GM18951 (cell line): Measurements from ENCODE around the gene PLAGL2.

Experiments
- POLR2A ChIP-seq: IDR thresholded peaks from 4 replicates; pipeline ENCODE4 v1.6.1; 2011; ENCODE audit warnings: mild to moderate bottlenecking; ENCODE audit not compliant: insufficient read length, insufficient read depth; ENCODE audit errors: extremely low read depth
- in situ Hi-C: fragments of 300-500 bp; cut with MboI; formaldehyde crosslinking; loops from one replicate; pipeline ENCODE4 v1.12.0; 2022; ENCODE audit warnings: low sequenced_read_pairs, mixed read lengths, inconsistent platforms; ENCODE audit not compliant: unreplicated experiment

The PLAGL2 gene

DNA sequence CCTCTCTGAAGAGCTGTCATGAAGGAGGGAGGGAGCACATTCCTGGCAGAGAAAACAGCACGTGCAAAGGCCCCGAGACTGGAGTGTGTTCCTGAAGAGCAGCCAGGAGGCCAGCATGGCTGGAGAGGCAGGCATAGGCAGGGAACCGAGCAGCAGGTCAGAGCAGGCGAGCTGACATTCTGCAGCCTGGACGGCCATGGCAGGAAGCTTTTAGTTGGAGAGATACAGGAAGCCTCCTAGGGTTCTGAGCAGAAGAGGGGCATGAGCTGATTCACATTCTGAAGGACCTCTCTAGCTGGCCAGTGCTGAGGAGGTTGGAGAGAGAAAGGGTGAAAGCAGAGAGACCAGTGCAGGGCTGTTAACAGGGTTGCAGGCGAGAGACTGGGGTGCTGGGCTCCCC is 29.9 kb upstream of the PLAGL2 start:
- in situ Hi-C loops: no loop called here
- no peak for TF ChIP-seq POLR2A

DNA sequence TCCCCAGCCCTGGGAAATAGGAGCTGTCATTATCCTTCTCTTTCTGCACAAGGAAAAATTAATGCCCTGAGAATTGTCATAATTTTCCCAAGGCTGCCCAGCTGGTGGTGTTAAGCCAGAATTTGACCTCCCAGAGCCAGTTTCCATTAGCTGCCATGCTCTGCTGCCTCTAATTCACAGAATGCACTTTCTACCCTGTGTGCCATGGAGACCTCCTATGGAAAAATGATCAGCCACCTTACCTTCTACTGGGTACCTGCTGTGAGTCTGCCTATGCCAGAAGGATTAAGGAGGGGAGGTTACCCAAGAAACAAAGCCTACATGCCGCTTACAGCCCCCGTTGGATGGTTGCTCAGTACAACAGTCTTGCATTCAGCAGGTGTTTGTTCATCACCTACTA is 29.3 kb upstream of the PLAGL2 start:
- in situ Hi-C loops: no loop called here
- TF ChIP-seq POLR2A: no peak

DNA sequence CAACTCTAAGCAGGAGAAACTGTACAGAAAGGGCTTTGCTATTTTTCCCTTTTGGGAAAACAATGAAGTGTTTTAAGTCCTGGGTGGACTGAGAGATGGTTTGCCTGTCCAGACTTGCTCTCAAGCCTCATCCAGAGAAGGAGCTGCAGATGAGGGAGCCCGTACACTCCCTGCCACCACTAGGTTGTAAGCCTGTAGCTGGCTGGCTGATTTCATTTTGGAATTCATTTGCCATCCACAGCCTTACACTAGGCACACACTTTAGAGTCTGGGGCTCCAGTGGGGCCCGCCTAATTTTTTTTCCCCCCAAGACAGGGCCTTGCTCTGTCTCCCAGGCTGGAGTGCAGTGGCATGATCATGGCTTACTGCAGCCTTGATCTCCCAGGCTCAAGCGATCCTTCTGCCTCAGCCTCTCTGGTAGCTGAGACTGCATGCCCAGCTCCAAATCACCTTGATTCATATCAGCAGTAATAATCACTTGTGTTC is 28.5 kb upstream of the PLAGL2 start:
- in situ Hi-C loops: no loop called here
- TF ChIP-seq POLR2A: no peak

DNA sequence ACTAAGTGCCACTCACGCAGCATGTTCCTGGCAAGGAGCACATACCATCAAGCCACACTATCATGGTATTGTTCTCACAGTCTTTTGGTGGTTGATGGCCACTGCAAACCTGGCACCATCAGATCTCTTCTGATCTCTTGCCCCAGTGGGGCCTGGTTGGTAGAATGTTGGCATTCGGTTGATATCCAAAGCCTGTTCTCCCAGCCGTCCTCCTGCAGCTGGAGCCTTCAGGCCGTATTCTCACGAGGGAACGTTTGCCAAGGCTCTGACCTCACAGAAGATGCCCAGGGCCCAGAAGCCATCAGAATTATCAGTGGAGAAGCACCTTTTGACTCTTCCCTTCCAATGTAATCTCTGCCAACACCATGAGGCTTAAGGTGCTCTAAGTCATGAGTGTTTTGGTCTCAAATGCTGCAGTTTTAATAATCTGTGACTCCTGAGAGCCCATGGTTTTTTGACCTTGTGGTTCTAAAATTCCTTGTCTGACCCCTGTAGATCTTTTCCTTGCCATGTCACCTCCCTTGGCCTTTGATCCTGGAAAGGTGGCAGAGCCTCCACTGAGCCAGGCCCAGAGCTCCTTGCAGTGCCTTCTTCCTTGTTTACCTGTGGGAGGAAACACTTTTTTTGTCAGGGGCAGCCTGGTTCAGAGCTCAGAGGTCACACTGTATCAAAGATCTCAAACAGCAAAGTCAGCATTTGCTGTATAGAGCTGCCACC is 27.9 kb upstream of the PLAGL2 start:
- in situ Hi-C loops: no loop called here
- no peak for TF ChIP-seq POLR2A

DNA sequence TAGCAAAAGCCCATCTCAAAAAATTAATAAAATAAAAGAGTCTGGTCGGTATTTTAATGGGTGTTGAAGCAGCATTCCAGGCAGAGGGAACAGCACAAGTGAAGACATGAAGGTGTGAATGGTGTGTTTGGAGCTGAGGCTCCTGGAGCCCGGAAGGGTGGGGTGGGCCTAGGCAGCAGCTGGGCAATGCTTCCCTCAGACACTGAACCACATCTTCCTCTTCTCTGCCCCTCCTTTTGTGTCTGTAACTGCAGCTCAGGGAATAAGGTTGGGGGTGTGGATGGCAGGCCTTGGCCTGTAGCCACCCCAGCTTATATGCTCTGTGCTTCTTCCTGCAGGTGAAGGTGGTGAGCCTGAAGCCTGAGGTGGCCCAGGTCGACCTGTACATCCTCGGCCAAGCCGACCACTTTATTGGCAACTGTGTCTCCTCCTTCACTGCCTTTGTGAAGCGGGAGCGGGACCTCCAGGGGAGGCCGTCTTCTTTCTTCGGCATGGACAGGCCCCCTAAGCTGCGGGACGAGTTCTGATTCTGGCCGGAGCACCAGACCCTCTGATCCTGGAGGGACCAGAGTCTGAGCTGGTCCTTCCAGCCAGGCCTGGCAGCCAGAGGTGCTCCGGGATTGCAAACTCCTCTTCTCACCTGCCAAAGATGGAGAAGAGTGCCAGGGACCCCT is 26.7 kb upstream of the PLAGL2 start:
- TF ChIP-seq POLR2A: no peak
- in situ Hi-C loops: no loop called here

DNA sequence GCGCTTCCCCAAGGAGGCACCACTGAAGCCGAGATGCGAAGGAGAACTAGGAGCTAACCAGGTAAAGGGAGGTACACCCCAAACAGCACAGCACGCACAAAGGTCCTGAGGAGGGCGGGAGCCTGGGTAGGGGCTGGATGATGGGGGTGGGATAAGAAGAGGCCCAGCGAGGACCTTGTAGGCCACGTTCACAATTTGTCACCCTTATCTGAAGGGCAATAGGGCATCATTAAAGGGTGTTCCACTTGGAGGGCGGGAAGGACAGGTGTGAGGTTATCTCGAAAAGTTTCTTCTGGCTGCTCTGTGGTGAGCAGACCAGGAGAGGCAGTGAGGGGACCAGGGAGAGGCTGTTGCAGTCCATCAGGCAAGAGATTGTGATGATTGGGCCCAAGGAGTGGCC is 25.7 kb upstream of the PLAGL2 start:
- in situ Hi-C loops: no loop called here
- TF ChIP-seq POLR2A: no peak

DNA sequence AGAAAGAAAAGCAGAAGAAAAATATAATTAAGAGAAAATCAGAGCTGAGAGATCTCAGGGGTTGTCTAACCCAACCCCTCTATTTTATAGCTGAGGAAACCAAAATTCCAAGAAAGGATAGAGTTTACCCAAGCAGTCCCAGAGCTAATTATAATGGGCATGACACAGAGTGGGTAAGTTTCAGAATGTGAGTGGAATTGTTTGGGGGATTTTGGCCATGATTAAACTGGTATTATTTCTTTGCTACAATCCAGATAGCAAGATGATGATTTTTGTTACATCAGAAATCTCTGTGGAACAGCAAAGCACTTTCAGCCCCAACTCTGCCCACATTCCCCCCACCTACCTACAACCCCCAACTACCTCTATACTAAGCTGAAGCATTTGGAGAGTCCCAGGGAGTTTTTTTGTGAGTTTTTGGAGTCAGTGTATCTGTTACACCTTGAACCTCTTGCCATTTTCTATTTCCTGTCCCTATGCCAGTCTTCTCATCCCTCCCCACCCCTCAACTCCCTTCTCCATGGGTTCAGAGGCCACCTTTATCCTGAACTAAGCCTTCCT is 24.9 kb upstream of the PLAGL2 start:
- in situ Hi-C loops: no loop called here
- TF ChIP-seq POLR2A: no peak

DNA sequence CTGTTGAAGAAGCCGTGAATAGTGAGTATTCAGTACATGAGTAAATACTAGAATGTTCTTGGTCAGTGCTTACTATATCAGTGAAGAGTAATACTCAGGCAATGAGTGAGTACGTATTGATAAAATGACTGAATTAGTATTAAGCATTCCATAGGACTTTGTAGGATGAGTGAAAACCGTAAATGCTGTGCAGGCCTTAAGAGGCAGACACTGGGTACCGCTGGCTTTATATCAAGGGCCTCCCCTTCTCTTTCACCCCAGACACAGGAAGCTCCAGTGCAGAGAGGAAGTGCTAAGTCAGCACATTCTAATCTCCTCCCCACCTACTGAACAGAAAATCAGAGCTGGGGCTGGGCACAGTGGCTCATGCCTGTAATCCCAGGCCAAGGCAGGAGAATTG is 24.3 kb upstream of the PLAGL2 start:
- in situ Hi-C loops: no loop called here
- TF ChIP-seq POLR2A: no peak

DNA sequence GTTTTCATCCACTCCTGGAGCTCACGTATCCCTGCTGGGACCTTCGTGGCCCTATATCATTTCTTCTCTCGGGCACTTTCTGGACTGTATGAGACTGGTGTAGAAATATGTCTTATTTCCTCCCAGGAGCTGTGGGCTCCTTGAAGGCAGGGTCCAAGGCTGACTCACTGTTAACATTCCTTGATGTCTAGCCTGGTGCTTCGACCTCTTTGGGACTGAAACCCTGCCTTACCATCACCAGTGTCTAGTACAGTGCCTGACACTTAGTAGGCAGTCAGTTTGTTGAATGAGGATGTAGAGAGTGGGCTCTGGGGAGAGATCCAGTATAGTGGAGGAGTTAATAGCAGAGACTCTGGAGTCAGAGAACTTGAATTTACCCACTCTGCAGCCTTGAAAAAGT is 23.7 kb upstream of the PLAGL2 start:
- in situ Hi-C loops: no loop called here
- TF ChIP-seq POLR2A: no peak

DNA sequence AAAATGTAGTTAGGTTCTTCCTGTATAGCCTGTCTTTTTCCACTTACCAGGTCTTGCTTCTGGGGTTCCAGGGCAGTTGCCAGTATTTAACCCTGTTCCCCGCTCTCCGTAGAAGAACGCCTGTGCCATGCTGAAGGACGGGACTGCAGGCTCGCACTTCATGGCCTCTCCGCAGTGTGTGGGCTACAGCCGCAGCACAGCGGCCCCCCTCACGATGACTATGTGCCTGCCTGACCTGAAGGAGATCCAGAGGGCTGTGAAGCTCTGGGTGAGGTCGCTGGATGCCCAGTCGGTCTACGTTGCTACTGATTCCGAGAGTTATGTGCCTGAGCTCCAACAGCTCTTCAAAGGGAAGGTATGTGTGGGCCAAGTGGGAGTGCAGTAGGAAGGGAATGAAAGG is 23.2 kb upstream of the PLAGL2 start:
- no peak for TF ChIP-seq POLR2A
- in situ Hi-C loops: no loop called here

DNA sequence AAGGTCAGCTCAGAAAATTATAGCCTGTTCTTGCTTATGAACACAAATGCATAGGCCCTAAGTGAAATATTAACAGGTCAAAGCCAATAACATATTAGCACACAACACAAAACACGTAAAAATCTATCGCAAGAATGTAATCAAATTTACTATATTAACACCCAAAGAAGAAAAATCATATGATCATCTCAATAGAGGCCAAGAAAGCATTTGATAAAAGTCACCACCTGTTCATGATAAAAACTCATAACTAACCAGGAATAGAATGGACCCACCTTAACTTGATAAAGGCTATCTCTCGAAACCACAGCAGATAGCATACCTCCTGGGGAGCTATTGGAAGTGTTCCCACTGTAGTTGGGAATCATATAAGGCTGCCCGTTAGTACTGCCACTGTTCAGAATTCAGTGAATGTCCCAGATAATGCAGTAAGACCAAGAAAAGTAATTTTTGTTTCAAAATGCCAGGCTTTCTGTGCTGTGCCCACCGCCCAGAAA is 21.8 kb upstream of the PLAGL2 start:
- in situ Hi-C loops: no loop called here
- no peak for TF ChIP-seq POLR2A

DNA sequence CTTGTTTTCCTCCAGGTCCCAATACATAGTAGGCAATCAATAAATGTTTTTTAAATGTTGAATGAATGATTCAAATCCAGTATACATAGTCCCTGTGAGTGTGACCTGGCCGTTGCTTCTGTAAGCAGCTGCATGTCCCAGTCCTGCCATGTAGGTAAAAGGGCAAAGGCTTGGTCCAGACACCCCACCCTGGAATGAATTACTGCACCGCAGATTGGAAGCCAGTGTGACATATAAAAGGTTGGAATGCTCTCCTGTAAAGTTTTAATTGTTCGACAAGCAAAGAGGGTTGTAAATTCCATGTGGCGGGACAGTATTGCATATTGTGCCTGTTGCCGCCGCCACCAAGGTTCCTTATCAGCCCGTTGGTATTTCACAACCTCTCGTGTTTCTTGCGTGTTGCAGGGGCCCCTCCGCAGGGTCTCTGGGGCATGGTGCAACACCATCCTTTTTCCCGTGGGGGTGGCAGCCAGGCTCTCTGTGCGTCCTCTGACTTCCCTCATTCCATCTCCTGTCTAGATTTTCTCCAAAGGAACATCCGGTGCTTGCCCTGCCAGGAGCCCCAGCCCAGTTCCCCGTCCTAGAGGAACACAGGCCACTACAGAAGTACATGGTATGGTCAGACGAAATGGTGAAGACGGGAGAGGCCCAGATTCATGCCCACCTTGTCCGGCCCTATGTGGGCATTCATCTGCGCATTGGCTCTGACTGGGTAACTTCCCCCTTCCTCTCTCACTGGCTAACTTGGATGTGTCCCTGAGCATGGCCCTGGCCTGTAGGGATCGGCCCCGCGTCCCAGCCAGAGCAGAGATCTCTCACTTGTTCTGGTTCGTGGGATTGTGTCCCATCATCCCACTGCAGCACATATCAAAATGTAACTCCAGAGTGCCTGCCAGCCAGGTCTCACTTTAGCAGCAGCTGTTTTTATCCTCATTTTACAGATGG is 20.5 kb upstream of the PLAGL2 start:
- TF ChIP-seq POLR2A: no peak
- in situ Hi-C loops: no loop called here

DNA sequence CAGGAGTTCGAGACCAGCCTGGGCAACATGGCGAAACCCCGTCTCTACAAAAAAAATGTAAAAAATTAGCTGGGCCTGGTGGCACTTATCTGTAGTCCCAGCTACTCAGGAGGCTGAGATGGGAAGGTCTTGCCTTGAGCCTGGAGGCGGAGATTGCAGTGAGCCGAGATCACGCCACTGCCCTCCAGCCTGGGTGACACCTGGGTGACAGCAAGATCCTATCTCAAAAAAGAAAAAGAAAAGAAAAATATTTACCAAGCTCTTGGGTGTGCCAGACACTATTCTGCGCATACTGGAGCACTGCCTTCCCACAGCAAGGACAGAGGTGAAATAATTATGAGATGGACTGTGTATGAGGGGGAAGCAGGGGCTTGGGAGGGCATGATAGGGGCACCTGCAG is 19.8 kb upstream of the PLAGL2 start:
- TF ChIP-seq POLR2A: no peak
- in situ Hi-C loops: no loop called here
